Measurements from ENCODE around the gene ANKRD40.

DNA sequence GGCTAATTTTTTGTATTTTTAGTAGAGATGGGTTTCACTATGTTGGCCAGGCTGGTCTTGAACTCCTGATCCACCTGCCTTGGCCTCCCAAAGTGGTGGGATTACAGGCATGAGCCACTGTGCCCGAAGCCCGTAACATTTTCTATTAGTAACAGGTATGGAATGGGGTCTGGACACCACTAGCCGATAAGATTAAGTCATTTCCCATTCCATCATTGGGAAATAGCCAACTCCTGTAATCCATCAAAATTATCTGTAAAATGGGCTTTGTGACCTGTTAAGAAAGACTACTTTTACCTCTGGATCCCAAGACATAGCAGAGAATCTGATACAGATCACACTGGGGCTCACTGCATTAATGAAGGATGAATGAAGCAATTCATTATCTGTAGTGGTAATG lies 7.8 kb upstream of the ANKRD40 start:
- TF ChIP-seq, protein P1, sequence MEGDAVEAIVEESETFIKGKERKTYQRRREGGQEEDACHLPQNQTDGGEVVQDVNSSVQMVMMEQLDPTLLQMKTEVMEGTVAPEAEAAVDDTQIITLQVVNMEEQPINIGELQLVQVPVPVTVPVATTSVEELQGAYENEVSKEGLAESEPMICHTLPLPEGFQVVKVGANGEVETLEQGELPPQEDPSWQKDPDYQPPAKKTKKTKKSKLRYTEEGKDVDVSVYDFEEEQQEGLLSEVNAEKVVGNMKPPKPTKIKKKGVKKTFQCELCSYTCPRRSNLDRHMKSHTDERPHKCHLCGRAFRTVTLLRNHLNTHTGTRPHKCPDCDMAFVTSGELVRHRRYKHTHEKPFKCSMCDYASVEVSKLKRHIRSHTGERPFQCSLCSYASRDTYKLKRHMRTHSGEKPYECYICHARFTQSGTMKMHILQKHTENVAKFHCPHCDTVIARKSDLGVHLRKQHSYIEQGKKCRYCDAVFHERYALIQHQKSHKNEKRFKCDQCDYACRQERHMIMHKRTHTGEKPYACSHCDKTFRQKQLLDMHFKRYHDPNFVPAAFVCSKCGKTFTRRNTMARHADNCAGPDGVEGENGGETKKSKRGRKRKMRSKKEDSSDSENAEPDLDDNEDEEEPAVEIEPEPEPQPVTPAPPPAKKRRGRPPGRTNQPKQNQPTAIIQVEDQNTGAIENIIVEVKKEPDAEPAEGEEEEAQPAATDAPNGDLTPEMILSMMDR (conservative IDR thresholded peaks at IDR 0.05) = no peak
- no peak for TF ChIP-seq ZFX (IDR thresholded peaks at IDR 0.05)
